Ovary (tissue), 9 donors: ENCODE measurements around the gene WNT7A. TPM values are rescaled to one million over a fixed set of nuclear protein-coding genes. Genes with fewer than 3 reads are reported as not detected.

Experiments
- DNase-seq, 5 donors: peaks; one replicate each; pipeline ENCODE4 v3.0.0-alpha.2; 2019 to 2020
- H3K27ac ChIP-seq, 2 donors: fragments of 200-600 bp; one replicate each; pipeline versions ENCODE4 v1.5.1 to v1.8.0; 2019 to 2022
- H3K27me3 ChIP-seq: fragments of 200-600 bp; one replicate; pipeline ENCODE4 v1.8.0; 2022
- H3K36me3 ChIP-seq: fragments of 200-600 bp; sonication (generic); one replicate; pipeline ENCODE4 v1.5.1; 2019
- H3K4me1 ChIP-seq: one replicate; pipeline ENCODE4 v1.8.1; 2013; ENCODE audit warnings: mild to moderate bottlenecking, moderate library complexity; ENCODE audit not compliant: insufficient read depth
- H3K4me3 ChIP-seq: fragments of 200-600 bp; sonication (generic); one replicate; pipeline ENCODE4 v1.5.1; 2017
- H3K9me3 ChIP-seq, 2 donors: fragments of 200-600 bp in 1 of 2; sonication (generic) in 1 of 2; one replicate each; pipeline versions ENCODE4 v1.5.1 to v1.8.1; 2013 to 2019; ENCODE audit warnings: mild to moderate bottlenecking in 1 of 2, moderate library complexity in 1 of 2
- EP300 ChIP-seq: sonication (generic); formaldehyde crosslinking; IDR thresholded peaks from one replicate; pipeline ENCODE4 v1.6.1; 2017; ENCODE audit warnings: antibody characterized with exemption
- POLR2A ChIP-seq: fragments of 450-650 bp; IDR thresholded peaks from one replicate; pipeline ENCODE4 v1.6.1; 2017; ENCODE audit warnings: antibody characterized with exemption, mild to moderate bottlenecking, moderate library complexity
- WGBS, 3 donors: extraction: QIAGEN DNeasy Blood & Tissue Kit in 1 of 3; methylation state at CpG; one replicate each; pipeline versions ENCODE4 v1.1.5 to v1.1.7; 2013 to 2017; 5-methylcytosine and 5-hydroxymethylcytosine counted together
- intact Hi-C, 4 donors: fragments of 100-400 bp; cut with DNase I; formaldehyde crosslinking; loops; one replicate each; pipeline versions ENCODE4 v1.11.0 to v1.15.1; 2022 to 2023
- polyA plus RNA-seq, 2 donors: library from polyadenylated mRNA; stranded (reverse); fragments of 200-250 nt in 1 of 2; fragments of 350-450 nt in 1 of 2; fragmentation: Illumina TruSeq in 1 of 2; extraction: RNeasy Lipid Tissue Mini Kit (QIAGEN cat#74804) in 1 of 2; gene quantifications; one replicate each; pipeline ENCODE4 v1.2.3, GENCODE V29; 2013 to 2014
- total RNA-seq, 7 donors: library from RNA; depleted of rRNA in 2 of 7; stranded (reverse); fragments of >200 nt in 2 of 7; fragmentation: NEBNext Ultra II Directional in 3 of 7; extraction: Animal tissue kit (Norgen Biotek cat#: 25700) in 3 of 7; gene quantifications; one replicate each; pipeline versions ENCODE4 v1.1.0 to v1.2.4, GENCODE V29; 2016 to 2023
- TF ChIP-seq, protein P1 (sequence below), 3 donors: fragments of 450-650 bp in 2 of 3; fragments of 200-600 bp in 1 of 3; IDR thresholded peaks; one replicate each; pipeline versions ENCODE4 v1.5.1 to v1.8.0; 2016 to 2022; ENCODE audit warnings: antibody characterized with exemption in 3 of 3, mild to moderate bottlenecking in 1 of 3
- donor health status: DM: no; HTN: no; CAD: no; lungs with moderate emphysema.
- donor health status: DM: no; HTN: no; CAD: no.
- donor health status: Bipolar disorder and iron deficiency.
- donor health status: DM: yes; HTN: yes; CAD: no.
- donor health status: DM: no; HTN: no; CAD: no.
- donor health status: DM: yes; HTN: yes; CAD: no.

WNT7A gene
- total and polyA plus RNA-seq, 9 donors = 0.22 to 0.83 (median 0.34) TPM; not detected in 6

DNA sequence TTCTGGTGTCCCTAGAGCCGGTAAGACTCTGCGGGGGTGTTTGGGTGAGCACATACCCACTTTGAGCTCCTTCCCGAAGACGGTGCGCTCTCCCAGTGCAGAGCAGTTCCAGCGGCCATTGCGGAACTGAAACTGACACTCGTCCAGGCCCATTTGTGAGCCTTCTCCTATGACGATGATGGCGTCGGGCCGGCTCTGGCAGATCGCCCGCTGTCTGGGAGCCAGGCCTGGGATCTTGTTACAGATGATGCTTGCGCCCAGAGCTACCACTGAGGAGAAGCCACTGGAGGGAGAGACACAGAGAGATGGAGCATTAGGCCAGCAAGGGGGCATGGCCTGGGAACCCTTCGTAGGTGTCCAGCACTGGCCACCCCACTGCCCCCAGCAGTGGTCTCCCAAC, 5.0 kb downstream of the WNT7A start:
- intact Hi-C loops = no loop called here
- Histone ChIP-seq H3K27me3 (no peaks in the 10 kb centered on the region), H3K4me1 (no peaks in the 10 kb centered on the region), H3K36me3 (no peaks in the 10 kb centered on the region), H3K27ac (no peak overlapping the region), H3K4me3 (no peak overlapping the region), H3K9me3 (peaks cover 0 to 3% of the 10 kb centered on the region in 2 donors)
- DNase-seq = no peak
- TF ChIP-seq, protein P1, sequence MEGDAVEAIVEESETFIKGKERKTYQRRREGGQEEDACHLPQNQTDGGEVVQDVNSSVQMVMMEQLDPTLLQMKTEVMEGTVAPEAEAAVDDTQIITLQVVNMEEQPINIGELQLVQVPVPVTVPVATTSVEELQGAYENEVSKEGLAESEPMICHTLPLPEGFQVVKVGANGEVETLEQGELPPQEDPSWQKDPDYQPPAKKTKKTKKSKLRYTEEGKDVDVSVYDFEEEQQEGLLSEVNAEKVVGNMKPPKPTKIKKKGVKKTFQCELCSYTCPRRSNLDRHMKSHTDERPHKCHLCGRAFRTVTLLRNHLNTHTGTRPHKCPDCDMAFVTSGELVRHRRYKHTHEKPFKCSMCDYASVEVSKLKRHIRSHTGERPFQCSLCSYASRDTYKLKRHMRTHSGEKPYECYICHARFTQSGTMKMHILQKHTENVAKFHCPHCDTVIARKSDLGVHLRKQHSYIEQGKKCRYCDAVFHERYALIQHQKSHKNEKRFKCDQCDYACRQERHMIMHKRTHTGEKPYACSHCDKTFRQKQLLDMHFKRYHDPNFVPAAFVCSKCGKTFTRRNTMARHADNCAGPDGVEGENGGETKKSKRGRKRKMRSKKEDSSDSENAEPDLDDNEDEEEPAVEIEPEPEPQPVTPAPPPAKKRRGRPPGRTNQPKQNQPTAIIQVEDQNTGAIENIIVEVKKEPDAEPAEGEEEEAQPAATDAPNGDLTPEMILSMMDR (IDR thresholded peaks at IDR 0.05) = no peak
- no peak for TF ChIP-seq POLR2A
- TF ChIP-seq EP300 = no peak
- WGBS, 3 donors = 74 to 81% (median 74%) methylated on average over 13 to 16 of the region's 16 CpGs

DNA sequence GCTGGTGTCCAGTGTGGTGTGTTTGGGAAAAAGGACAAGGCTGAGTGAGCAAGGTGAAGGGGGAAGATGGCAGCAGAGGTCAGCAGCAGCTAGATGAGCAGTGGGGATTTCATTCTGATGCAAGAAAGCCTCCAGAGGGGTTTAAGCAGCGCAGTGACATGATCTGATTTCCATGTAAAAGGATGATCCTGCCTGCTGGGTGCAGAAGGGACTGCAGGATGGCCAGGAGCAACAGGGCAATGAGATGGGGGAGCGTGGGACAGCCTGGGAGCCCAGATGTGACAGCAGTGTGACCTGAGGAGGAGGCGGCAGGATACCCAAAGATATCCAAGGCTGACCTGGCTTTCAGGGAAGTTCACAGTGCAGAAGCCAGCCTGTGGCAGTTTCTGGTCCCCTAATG, 6.1 kb downstream of the WNT7A start:
- peaks cover 0 to 3% of the 10 kb centered on the region in 2 donors for H3K9me3 ChIP-seq
- TF ChIP-seq, protein P1 (IDR thresholded peaks at IDR 0.05) = no peak
- TF ChIP-seq EP300 = no peak
- no peak for TF ChIP-seq POLR2A
- intact Hi-C loops = no loop called here
- WGBS, 3 donors = 33 to 47% (median 40%) methylated on average over 3 of the region's 3 CpGs
- no peak overlapping the region for H3K4me3 ChIP-seq
- DNase-seq = no peak
- H3K36me3 ChIP-seq = no peaks in the 10 kb centered on the region
- H3K27ac ChIP-seq = no peak overlapping the region
- no peaks in the 10 kb centered on the region for H3K4me1 ChIP-seq
- H3K27me3 ChIP-seq = no peaks in the 10 kb centered on the region

DNA sequence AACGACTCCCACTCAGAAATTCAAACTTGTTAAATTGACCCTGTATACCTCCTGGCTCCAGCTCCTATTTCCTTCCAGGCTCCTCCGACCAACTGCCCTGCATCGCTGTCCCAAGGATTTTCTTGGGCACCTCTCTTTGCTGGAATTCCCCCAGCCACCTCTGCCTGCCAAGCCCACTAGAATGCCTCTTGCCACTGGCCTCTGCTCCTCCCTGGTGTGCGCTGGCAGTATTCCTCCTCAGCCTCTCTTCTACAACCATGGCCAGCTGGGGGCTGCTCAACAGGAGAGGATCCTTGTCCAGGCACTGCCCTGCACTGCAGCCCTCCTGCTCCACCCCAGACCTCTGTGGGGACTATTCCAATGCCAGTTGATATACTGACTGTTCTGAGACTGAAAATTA, 7.4 kb downstream of the WNT7A start:
- Histone ChIP-seq H3K36me3 (no peaks in the 10 kb centered on the region), H3K9me3 (peaks cover 0 to 3% of the 10 kb centered on the region in 2 donors), H3K4me1 (no peaks in the 10 kb centered on the region), H3K4me3 (no peak overlapping the region), H3K27me3 (no peaks in the 10 kb centered on the region), H3K27ac (no peak overlapping the region)
- intact Hi-C loops = no loop called here
- WGBS, 3 donors = 50 to 60% (median 51%) methylated on average over 4 of the region's 4 CpGs
- TF ChIP-seq, protein P1 (IDR thresholded peaks at IDR 0.05) = no peak
- TF ChIP-seq EP300 (no peak), POLR2A (no peak)
- no peak for DNase-seq

DNA sequence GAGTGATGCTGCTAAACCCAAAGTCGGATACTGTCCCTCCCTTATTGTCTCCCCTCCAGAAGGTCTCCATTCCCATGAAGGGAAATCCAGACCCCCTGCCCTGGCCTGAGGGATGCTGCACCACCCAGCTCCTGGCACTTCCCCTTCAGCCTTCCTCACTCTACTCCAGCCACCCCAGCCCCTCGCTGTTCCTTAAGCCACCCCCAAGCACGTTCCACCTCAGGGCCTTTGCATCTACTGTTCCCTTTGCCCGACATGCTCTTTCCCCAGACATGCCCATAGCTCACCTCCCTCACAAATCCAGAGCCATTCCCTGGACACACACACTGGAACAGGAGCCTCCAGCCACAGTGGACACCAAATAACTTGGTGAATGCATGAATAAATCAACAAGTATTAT, 8.1 kb downstream of the WNT7A start:
- TF ChIP-seq, protein P1 (IDR thresholded peaks at IDR 0.05) = no peak
- no peak for TF ChIP-seq EP300
- no peak for TF ChIP-seq POLR2A
- H3K27me3 ChIP-seq = no peaks in the 10 kb centered on the region
- H3K9me3 ChIP-seq = no peaks in the 10 kb centered on the region
- intact Hi-C loops = no loop called here
- H3K27ac ChIP-seq = no peak overlapping the region
- H3K4me3 ChIP-seq = no peak overlapping the region
- no peaks in the 10 kb centered on the region for H3K36me3 ChIP-seq
- DNase-seq = no peak
- H3K4me1 ChIP-seq = no peaks in the 10 kb centered on the region
- WGBS, 3 donors = 57 to 85% (median 66%) methylated on average over 4 of the region's 4 CpGs
